HepG2 (cell line): Measurements from ENCODE around the gene OGFOD3. TPM values are rescaled to one million over a fixed set of nuclear protein-coding genes. Genes with fewer than 3 reads are reported as not detected.

Experiments used
- AKAP8 ChIP-seq: sonication (generic); formaldehyde crosslinking; IDR thresholded peaks from 2 replicates; pipeline ENCODE4 v1.5.1; 2020; ENCODE audit warnings: mild to moderate bottlenecking, missing genetic modification reagents
- ASH2L ChIP-seq: fragments of 300-600, 200-600 bp; sonication (generic); IDR thresholded peaks from 2 replicates; pipeline ENCODE4 v1.7.0; 2017; ENCODE audit warnings: low read depth, mild to moderate bottlenecking, moderate library complexity, mixed read lengths, low read length; ENCODE audit not compliant: insufficient read length
- ATF2 ChIP-seq: sonication (generic); formaldehyde crosslinking; IDR thresholded peaks from 2 replicates; pipeline ENCODE4 v1.4.0; 2020; ENCODE audit warnings: missing genetic modification reagents
- ATF7-NPFF ChIP-seq: sonication (generic); formaldehyde crosslinking; IDR thresholded peaks from 2 replicates; pipeline ENCODE4 v1.8.1; 2023; ENCODE audit warnings: mild to moderate bottlenecking, low read depth, missing genetic modification reagents, moderate library complexity
- CEBPG ChIP-seq: IDR thresholded peaks from 2 replicates; pipeline ENCODE4 v1.6.1; 2016
- ELF4 ChIP-seq: sonication (generic); formaldehyde crosslinking; IDR thresholded peaks from 2 replicates; pipeline ENCODE4 v1.5.0; 2020; ENCODE audit warnings: missing genetic modification reagents, mild to moderate bottlenecking, moderate library complexity, borderline replicate concordance
- ESRRA ChIP-seq: sonication (generic); formaldehyde crosslinking; IDR thresholded peaks from 2 replicates; pipeline ENCODE4 v1.5.1; 2020; ENCODE audit warnings: mild to moderate bottlenecking, low read depth, missing genetic modification reagents
- HDAC6 ChIP-seq: fragments of 200-600 bp; sonication (generic); IDR thresholded peaks from 2 replicates; pipeline ENCODE4 v1.7.0; 2017; ENCODE audit warnings: mild to moderate bottlenecking, antibody characterized with exemption, low read length, low read depth
- KDM1A ChIP-seq: IDR thresholded peaks from 2 replicates; pipeline ENCODE4 v1.6.1; 2016; ENCODE audit warnings: missing compliant biosample characterization
- KDM5A ChIP-seq: fragments of 200-600 bp; sonication (generic); IDR thresholded peaks from 2 replicates; pipeline ENCODE4 v1.7.0; 2018; ENCODE audit warnings: antibody characterized with exemption, mild to moderate bottlenecking, low read length, borderline replicate concordance
- RARG ChIP-seq: sonication (generic); formaldehyde crosslinking; IDR thresholded peaks from 2 replicates; pipeline ENCODE4 v1.4.0; 2020; ENCODE audit warnings: low read depth, mild to moderate bottlenecking, missing genetic modification reagents
- RCOR2 ChIP-seq: IDR thresholded peaks from 2 replicates; pipeline ENCODE4 v1.6.1; 2016; ENCODE audit warnings: missing biosample characterization, missing genetic modification reagents
- REL ChIP-seq: sonication (generic); formaldehyde crosslinking; conservative IDR thresholded peaks from 2 replicates; pipeline ENCODE4 v1.8.0; 2022; ENCODE audit warnings: mild to moderate bottlenecking, missing genetic modification reagents, moderate library complexity
- SNAPC5 ChIP-seq: sonication (generic); formaldehyde crosslinking; IDR thresholded peaks from 2 replicates; pipeline ENCODE4 v1.8.1; 2023; ENCODE audit warnings: mild to moderate bottlenecking, missing genetic modification reagents, borderline replicate concordance
- TBL1XR1 ChIP-seq: fragments of 150-350 bp; IDR thresholded peaks from 2 replicates; pipeline ENCODE4 v1.6.1; 2014; ENCODE audit warnings: borderline replicate concordance, low read length; ENCODE audit not compliant: partially characterized antibody
- TCF7L2 ChIP-seq: IDR thresholded peaks from 2 replicates; pipeline ENCODE4 v1.6.1; 2011; ENCODE audit warnings: mild to moderate bottlenecking, low read depth, low read length, moderate library complexity
- ZMAT5 ChIP-seq: sonication (generic); formaldehyde crosslinking; IDR thresholded peaks from 2 replicates; pipeline ENCODE4 v1.5.0; 2020; ENCODE audit warnings: mild to moderate bottlenecking, low read depth, missing genetic modification reagents, borderline replicate concordance
- ZNF232 ChIP-seq: sonication (generic); formaldehyde crosslinking; IDR thresholded peaks from 2 replicates; pipeline ENCODE4 v1.4.0; 2020; ENCODE audit warnings: missing genetic modification reagents, borderline replicate concordance
- ZNF30 ChIP-seq: sonication (generic); formaldehyde crosslinking; IDR thresholded peaks from 2 replicates; pipeline ENCODE4 v1.5.0; 2020; ENCODE audit warnings: mild to moderate bottlenecking, missing genetic modification reagents
- ZNF329 ChIP-seq: sonication (generic); formaldehyde crosslinking; IDR thresholded peaks from 2 replicates; pipeline ENCODE4 v1.9.0; 2021; ENCODE audit warnings: low read depth, mild to moderate bottlenecking, missing genetic modification reagents
- ZNF367 ChIP-seq: sonication (generic); formaldehyde crosslinking; IDR thresholded peaks from 2 replicates; pipeline ENCODE4 v1.4.0; 2020; ENCODE audit warnings: missing genetic modification reagents, borderline replicate concordance
- ZNF563 ChIP-seq: sonication (generic); formaldehyde crosslinking; IDR thresholded peaks from 2 replicates; pipeline ENCODE4 v1.8.0; 2022; ENCODE audit warnings: mild to moderate bottlenecking, moderate library complexity, missing genetic modification reagents
- ZNF564 ChIP-seq: sonication (generic); formaldehyde crosslinking; IDR thresholded peaks from 2 replicates; pipeline ENCODE4 v1.8.1; 2023; ENCODE audit warnings: mild to moderate bottlenecking, missing genetic modification reagents
- polyA plus RNA-seq, 8 experiments: library from polyadenylated mRNA; depleted of rRNA in 3 of 8; stranded (reverse) in 7 of 8; unstranded in 1 of 8; fragments of >200 nt; fragmentation: Illumina TruSeq in 4 of 8; extraction: Trizol in 4 of 8; gene quantifications; 2 replicates each; pipeline versions ENCODE4 v1.2.1 to v1.2.3, GENCODE V29; 2011 to 2016; ENCODE audit warnings: low read depth in 4 of 8, missing spikeins in 1 of 8, mixed read lengths in 1 of 8; ENCODE audit not compliant: insufficient read depth in 1 of 8
- total RNA-seq, 5 experiments: library from RNA; depleted of rRNA; stranded (reverse); fragments of >200 nt; fragmentation: Illumina TruSeq; extraction: Trizol; gene quantifications; 2 replicates each; pipeline ENCODE4 v1.2.3, GENCODE V29; 2016; ENCODE audit warnings: low read depth in 1 of 5
- TF ChIP-seq, protein P1 (sequence below): IDR thresholded peaks from 2 replicates; pipeline ENCODE4 v1.6.1; 2016; ENCODE audit warnings: missing genetic modification reagents, missing compliant biosample characterization
- TF ChIP-seq, protein P2 (sequence below): sonication (generic); formaldehyde crosslinking; IDR thresholded peaks from 2 replicates; pipeline ENCODE4 v1.4.0; 2020; ENCODE audit warnings: missing genetic modification reagents, low read depth, mild to moderate bottlenecking, borderline replicate concordance
- TF ChIP-seq, protein P3 (sequence below): sonication (generic); formaldehyde crosslinking; IDR thresholded peaks from 2 replicates; pipeline ENCODE4 v1.4.0; 2020; ENCODE audit warnings: missing genetic modification reagents
- TF ChIP-seq, protein P4 (sequence below): sonication (generic); formaldehyde crosslinking; IDR thresholded peaks from 2 replicates; pipeline ENCODE4 v1.4.0; 2020; ENCODE audit warnings: mild to moderate bottlenecking, missing genetic modification reagents

OGFOD3 gene
- total and polyA plus RNA-seq, 2 of the 13 experiments (the other 11 are each of a cell fraction or from before 2014, with no cell fraction given), result 40.0 to 42.1 TPM

DNA sequence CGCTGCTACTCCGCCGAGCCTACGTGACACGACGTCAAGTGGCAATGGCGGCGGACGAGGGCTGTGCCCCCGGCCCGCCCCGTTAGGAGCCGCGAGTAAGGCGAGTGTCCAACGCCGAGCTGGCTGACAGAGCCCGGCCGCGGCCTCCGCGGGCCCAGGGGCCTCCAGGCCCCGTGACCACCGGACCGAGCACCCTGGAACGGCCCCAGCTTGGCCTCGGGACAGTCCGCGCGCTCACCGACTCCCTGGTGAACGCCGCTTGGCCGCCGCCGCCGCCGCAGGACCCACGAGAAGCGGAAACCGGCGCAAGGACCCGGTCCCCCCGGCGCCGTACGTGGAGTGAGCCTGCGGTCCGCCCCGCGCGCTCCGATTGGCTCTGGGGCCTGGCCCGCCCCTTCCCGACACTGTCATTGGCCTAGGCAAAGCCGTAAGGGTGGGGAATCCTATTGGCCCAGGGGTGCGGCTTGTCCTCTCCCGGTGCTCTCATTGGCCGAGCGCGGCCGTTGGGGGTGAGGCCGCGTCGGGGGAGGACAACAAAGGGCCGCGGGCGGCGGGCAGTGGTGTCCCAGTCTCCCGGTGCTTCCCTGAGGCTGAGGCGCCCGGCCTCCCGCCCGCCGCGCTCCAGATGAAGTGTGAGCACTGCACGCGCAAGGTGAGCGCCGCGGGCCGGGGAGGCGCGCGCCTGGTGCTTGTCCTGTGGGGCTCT, 39.9 kb upstream of the OGFOD3 start, which contains the start of gene NARF (continued):
- TF ChIP-seq, protein P1, sequence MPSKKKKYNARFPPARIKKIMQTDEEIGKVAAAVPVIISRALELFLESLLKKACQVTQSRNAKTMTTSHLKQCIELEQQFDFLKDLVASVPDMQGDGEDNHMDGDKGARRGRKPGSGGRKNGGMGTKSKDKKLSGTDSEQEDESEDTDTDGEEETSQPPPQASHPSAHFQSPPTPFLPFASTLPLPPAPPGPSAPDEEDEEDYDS (CRISPR knock-in tag), result peak; percentile 99
- TF ChIP-seq ATF2 (CRISPR knock-in tag), result peak; percentile 46
- TF ChIP-seq RCOR2 (CRISPR knock-in tag), result no peak
- TF ChIP-seq, protein P2, sequence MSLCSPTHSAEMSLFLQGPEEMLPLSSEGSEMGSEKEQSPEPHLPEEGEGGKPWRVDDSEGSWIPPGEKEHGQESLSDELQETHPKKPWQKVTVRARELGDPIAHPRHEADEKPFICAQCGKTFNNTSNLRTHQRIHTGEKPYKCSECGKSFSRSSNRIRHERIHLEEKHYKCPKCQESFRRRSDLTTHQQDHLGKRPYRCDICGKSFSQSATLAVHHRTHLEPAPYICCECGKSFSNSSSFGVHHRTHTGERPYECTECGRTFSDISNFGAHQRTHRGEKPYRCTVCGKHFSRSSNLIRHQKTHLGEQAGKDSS, result peak; percentile 98
- TF ChIP-seq ZNF232 (CRISPR knock-in tag), result peak; percentile 84; the same call in 1 of the 2 replicates
- TF ChIP-seq ASH2L, result peak; percentile 96
- TF ChIP-seq ZMAT5 (CRISPR knock-in tag), result no peak
- TF ChIP-seq REL (CRISPR knock-in tag), result peak; percentile 93; the same call in 1 of the 2 replicates
- TF ChIP-seq KDM5A, result peak; percentile 78
- peak; percentile 90 for TF ChIP-seq ESRRA
- no peak; the same call in 1 of the 2 replicates for TF ChIP-seq ZNF367 (CRISPR knock-in tag)
- TF ChIP-seq ATF7-NPFF (CRISPR knock-in tag), result peak; percentile 93; the same call in 1 of the 2 replicates
- no peak for TF ChIP-seq TCF7L2
- peak; percentile 13 for TF ChIP-seq TBL1XR1
- no peak; the same call in 1 of the 2 replicates for TF ChIP-seq SNAPC5 (CRISPR knock-in tag)
- TF ChIP-seq AKAP8 (CRISPR knock-in tag), result peak; percentile 50; the same call in 1 of the 2 replicates
- no peak for TF ChIP-seq CEBPG (CRISPR knock-in tag)
- TF ChIP-seq ZNF329 (CRISPR knock-in tag), result peak; percentile 63
- peak; percentile 96 for TF ChIP-seq ELF4 (CRISPR knock-in tag)
- TF ChIP-seq, protein P3, sequence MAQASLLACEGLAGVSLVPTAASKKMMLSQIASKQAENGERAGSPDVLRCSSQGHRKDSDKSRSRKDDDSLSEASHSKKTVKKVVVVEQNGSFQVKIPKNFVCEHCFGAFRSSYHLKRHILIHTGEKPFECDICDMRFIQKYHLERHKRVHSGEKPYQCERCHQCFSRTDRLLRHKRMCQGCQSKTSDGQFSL, result no peak; the same call in none of the 2 replicates
- TF ChIP-seq, protein P4, sequence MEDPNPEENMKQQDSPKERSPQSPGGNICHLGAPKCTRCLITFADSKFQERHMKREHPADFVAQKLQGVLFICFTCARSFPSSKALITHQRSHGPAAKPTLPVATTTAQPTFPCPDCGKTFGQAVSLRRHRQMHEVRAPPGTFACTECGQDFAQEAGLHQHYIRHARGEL (CRISPR knock-in tag), result no peak
- TF ChIP-seq HDAC6, result no peak
- TF ChIP-seq RARG (CRISPR knock-in tag), result peak; percentile 90; the same call in 1 of the 2 replicates
- peak; percentile 68; the same call in 1 of the 2 replicates for TF ChIP-seq ZNF564 (CRISPR knock-in tag)
- TF ChIP-seq KDM1A (CRISPR knock-in tag), result no peak
- TF ChIP-seq ZNF563, result peak; percentile 79; the same call in 1 of the 2 replicates
- no peak for TF ChIP-seq ZNF30 (CRISPR knock-in tag)
